ENCODE measurements around the gene PRKG1.

Gene PRKG1

DNA sequence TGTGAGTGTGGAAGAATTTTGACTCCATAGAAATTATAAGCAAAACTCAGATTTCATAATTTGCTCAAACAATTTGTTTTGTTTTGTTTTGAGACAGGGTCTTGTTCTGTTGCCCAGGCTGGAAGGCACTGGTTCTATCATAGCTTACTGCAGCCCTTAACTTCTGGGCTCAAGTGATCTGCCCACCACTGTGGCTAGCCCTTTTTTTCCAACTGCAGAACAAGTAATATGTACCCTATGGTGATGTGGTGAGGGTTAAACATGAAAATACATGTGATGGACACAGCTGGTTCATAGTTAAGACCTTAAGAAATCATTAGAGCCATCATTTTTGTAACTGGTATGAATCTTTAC, 594.0 kb downstream of the PRKG1 start:
- Histone ChIP-seq H3K9me3 (ENCODE audit: insufficient read depth, low read length, severe bottlenecking) (no peaks in the 10 kb centered on the region), H3K79me2 (ENCODE audit: insufficient read depth, low read length) (no peaks in the 10 kb centered on the region), H3K4me1 (ENCODE audit: insufficient read depth, low read length) (no peaks in the 10 kb centered on the region), H3K4me3 (ENCODE audit: low read depth in 1 of 2, low read length in 2 of 2) (no peak overlapping the region), H3K27me3 (ENCODE audit: insufficient read depth, low read length, poor library complexity) (no peaks in the 10 kb centered on the region), H3K36me3 (ENCODE audit: insufficient read depth, low read length) (no peaks in the 10 kb centered on the region), H2AFZ (ENCODE audit: low read depth, low read length) (no peak overlapping the region), H4K20me1 (ENCODE audit: insufficient read depth, low read length) (no peaks in the 10 kb centered on the region), H3K27ac (ENCODE audit: low read length) (no peak overlapping the region), H3K9ac (ENCODE audit: low read depth, low read length) (no peak overlapping the region), H3K4me2 (ENCODE audit: insufficient read depth, low read length) (no peak overlapping the region)
- TF ChIP-seq EZH2 (IDR thresholded peaks at IDR 0.05; ENCODE audit: borderline replicate concordance, low read depth, low read length, severe bottlenecking) = no peak
- TF ChIP-seq, protein P1, sequence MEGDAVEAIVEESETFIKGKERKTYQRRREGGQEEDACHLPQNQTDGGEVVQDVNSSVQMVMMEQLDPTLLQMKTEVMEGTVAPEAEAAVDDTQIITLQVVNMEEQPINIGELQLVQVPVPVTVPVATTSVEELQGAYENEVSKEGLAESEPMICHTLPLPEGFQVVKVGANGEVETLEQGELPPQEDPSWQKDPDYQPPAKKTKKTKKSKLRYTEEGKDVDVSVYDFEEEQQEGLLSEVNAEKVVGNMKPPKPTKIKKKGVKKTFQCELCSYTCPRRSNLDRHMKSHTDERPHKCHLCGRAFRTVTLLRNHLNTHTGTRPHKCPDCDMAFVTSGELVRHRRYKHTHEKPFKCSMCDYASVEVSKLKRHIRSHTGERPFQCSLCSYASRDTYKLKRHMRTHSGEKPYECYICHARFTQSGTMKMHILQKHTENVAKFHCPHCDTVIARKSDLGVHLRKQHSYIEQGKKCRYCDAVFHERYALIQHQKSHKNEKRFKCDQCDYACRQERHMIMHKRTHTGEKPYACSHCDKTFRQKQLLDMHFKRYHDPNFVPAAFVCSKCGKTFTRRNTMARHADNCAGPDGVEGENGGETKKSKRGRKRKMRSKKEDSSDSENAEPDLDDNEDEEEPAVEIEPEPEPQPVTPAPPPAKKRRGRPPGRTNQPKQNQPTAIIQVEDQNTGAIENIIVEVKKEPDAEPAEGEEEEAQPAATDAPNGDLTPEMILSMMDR (IDR thresholded peaks at IDR 0.05; ENCODE audit: borderline replicate concordance, extremely low read depth, low read length, poor library complexity, severe bottlenecking) = no peak
- ATAC-seq (ENCODE audit: insufficient read depth, low read depth) (no peak), DNase-seq (no peak)

- Histone ChIP-seq H4K20me1 (ENCODE audit: insufficient read depth, low read length) (no peaks in the 10 kb centered on the region), H3K79me2 (ENCODE audit: insufficient read depth, low read length) (no peaks in the 10 kb centered on the region), H3K27me3 (ENCODE audit: insufficient read depth, low read length, poor library complexity) (no peaks in the 10 kb centered on the region), H3K9ac (ENCODE audit: low read depth, low read length) (no peak overlapping the region), H3K36me3 (ENCODE audit: insufficient read depth, low read length) (no peaks in the 10 kb centered on the region), H3K9me3 (ENCODE audit: insufficient read depth, low read length, severe bottlenecking) (no peaks in the 10 kb centered on the region), H3K27ac (ENCODE audit: low read length) (no peak overlapping the region), H3K4me3 (ENCODE audit: low read depth in 1 of 2, low read length in 2 of 2) (no peak overlapping the region), H3K4me1 (ENCODE audit: insufficient read depth, low read length) (no peaks in the 10 kb centered on the region), H3K4me2 (ENCODE audit: insufficient read depth, low read length) (no peak overlapping the region), H2AFZ (ENCODE audit: low read depth, low read length) (no peak overlapping the region)
- ATAC-seq (ENCODE audit: insufficient read depth, low read depth) (no peak), DNase-seq (no peak)
- TF ChIP-seq, protein P1 (IDR thresholded peaks at IDR 0.05; ENCODE audit: borderline replicate concordance, extremely low read depth, low read length, poor library complexity, severe bottlenecking) = no peak
- TF ChIP-seq EZH2 (IDR thresholded peaks at IDR 0.05; ENCODE audit: borderline replicate concordance, low read depth, low read length, severe bottlenecking) = no peak
These were observed 594.8 kb downstream of the PRKG1 start for GRCh38 chr10:51669041-51669440.

- no peaks in the 10 kb centered on the region for H4K20me1 ChIP-seq (ENCODE audit: insufficient read depth, low read length)
- no peaks in the 10 kb centered on the region for H3K27me3 ChIP-seq (ENCODE audit: insufficient read depth, low read length, poor library complexity)
- H3K4me2 ChIP-seq (ENCODE audit: insufficient read depth, low read length) = no peak overlapping the region
- H2AFZ ChIP-seq (ENCODE audit: low read depth, low read length) = no peak overlapping the region
- no peaks in the 10 kb centered on the region for H3K79me2 ChIP-seq (ENCODE audit: insufficient read depth, low read length)
- no peak for ATAC-seq (ENCODE audit: insufficient read depth, low read depth)
- H3K9ac ChIP-seq (ENCODE audit: low read depth, low read length) = no peak overlapping the region
- H3K27ac ChIP-seq (ENCODE audit: low read length) = no peak overlapping the region
- no peaks in the 10 kb centered on the region for H3K9me3 ChIP-seq (ENCODE audit: insufficient read depth, low read length, severe bottlenecking)
- no peaks in the 10 kb centered on the region for H3K36me3 ChIP-seq (ENCODE audit: insufficient read depth, low read length)
- no peaks in the 10 kb centered on the region for H3K4me1 ChIP-seq (ENCODE audit: insufficient read depth, low read length)
- no peak overlapping the region for H3K4me3 ChIP-seq (ENCODE audit: low read depth in 1 of 2, low read length in 2 of 2)
- no peak for DNase-seq
- no peak for TF ChIP-seq EZH2 (IDR thresholded peaks at IDR 0.05; ENCODE audit: borderline replicate concordance, low read depth, low read length, severe bottlenecking)
- TF ChIP-seq, protein P1 (IDR thresholded peaks at IDR 0.05; ENCODE audit: borderline replicate concordance, extremely low read depth, low read length, poor library complexity, severe bottlenecking) = no peak
These were observed 597.8 kb downstream of the PRKG1 start for GRCh38 chr10:51672039-51672535.

GRCh38 chr10:51675088-51675487, 600.8 kb downstream of the PRKG1 start:
- ATAC-seq (ENCODE audit: insufficient read depth, low read depth) (no peak), DNase-seq (no peak)
- Histone ChIP-seq H3K4me3 (ENCODE audit: low read depth in 1 of 2, low read length in 2 of 2) (no peak overlapping the region), H3K4me1 (ENCODE audit: insufficient read depth, low read length) (no peaks in the 10 kb centered on the region), H3K79me2 (ENCODE audit: insufficient read depth, low read length) (no peaks in the 10 kb centered on the region), H3K27ac (ENCODE audit: low read length) (no peak overlapping the region), H3K36me3 (ENCODE audit: insufficient read depth, low read length) (no peaks in the 10 kb centered on the region), H3K9ac (ENCODE audit: low read depth, low read length) (no peak overlapping the region), H3K27me3 (ENCODE audit: insufficient read depth, low read length, poor library complexity) (no peaks in the 10 kb centered on the region), H4K20me1 (ENCODE audit: insufficient read depth, low read length) (no peaks in the 10 kb centered on the region), H3K4me2 (ENCODE audit: insufficient read depth, low read length) (no peak overlapping the region), H3K9me3 (ENCODE audit: insufficient read depth, low read length, severe bottlenecking) (no peaks in the 10 kb centered on the region), H2AFZ (ENCODE audit: low read depth, low read length) (no peak overlapping the region)
- TF ChIP-seq EZH2 (IDR thresholded peaks at IDR 0.05; ENCODE audit: borderline replicate concordance, low read depth, low read length, severe bottlenecking) = no peak
- TF ChIP-seq, protein P1 (IDR thresholded peaks at IDR 0.05; ENCODE audit: borderline replicate concordance, extremely low read depth, low read length, poor library complexity, severe bottlenecking) = no peak
